Fibroblast of villous mesenchyme (primary cell): ENCODE measurements around the gene DIAPH2. TPM values are rescaled to one million over a fixed set of nuclear protein-coding genes. Genes with fewer than 3 reads are reported as not detected.

Experiments used
- DNase-seq: peaks from one replicate; pipeline ENCODE4 v3.0.0-alpha.2; 2010; ENCODE audit warnings: low read depth
- H3K4me3 ChIP-seq: 2 replicates; pipeline ENCODE4 v1.5.1; 2011; ENCODE audit warnings: low read depth, mild to moderate bottlenecking, low read length
- CTCF ChIP-seq: IDR thresholded peaks from 2 replicates; pipeline ENCODE4 v1.5.1; 2012; ENCODE audit warnings: low read depth, mild to moderate bottlenecking, low read length; ENCODE audit not compliant: insufficient read depth
- small RNA-seq: library from RNA; depleted of rRNA; stranded (forward); fragments of <200 nt; gene quantifications from one replicate; pipeline ENCODE3, GENCODE V24; 2012
- total RNA-seq: library from RNA; depleted of rRNA; stranded (reverse); fragments of >200 nt; gene quantifications from 2 replicates; pipeline ENCODE4 v1.2.3, GENCODE V29; 2012

DIAPH2 gene
- total RNA-seq, 1 donor = 15.5 TPM

DNA sequence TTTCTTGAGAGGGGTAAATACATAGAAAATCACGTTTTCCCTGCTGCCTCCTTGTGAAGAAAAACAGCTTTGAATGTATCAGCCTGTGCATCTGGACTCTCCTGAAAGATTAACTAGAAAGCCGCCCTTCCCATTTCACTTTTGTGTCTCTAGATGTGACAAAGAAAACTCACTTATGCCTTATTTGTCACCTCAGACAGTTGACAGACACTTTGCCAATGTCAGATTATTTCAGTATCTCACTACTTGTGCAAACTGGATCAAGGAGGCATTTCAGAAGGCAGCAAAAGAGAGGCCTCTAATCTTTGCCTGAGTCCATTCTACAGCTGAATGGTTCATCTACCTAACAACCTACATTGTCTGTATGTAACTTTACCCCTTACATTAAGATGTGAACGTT, 954.0 kb downstream of the DIAPH2 start:
- no peak for DNase-seq
- no peak overlapping the region for H3K4me3 ChIP-seq
- TF ChIP-seq CTCF = no peak

GRCh38 chrX:97639526-97639925, 954.9 kb downstream of the DIAPH2 start:
- DNase-seq = no peak
- TF ChIP-seq CTCF = no peak
- H3K4me3 ChIP-seq = no peak overlapping the region

Small RNA genes lying within 50 kb of the gene (small RNA-seq; reads per million reads assigned to genes)
- gene RF00017 (not detected), gene RF00019 (not detected), gene RN7SL74P (not detected)

Other genes with a start within 250 kb of the DIAPH2 start
- 0.43 and 1.3 TPM in 2 replicates for gene RPA4, start 199.1 kb downstream of the DIAPH2 start, total RNA-seq